ENCODE measurements around the gene PRTFDC1.

DNA sequence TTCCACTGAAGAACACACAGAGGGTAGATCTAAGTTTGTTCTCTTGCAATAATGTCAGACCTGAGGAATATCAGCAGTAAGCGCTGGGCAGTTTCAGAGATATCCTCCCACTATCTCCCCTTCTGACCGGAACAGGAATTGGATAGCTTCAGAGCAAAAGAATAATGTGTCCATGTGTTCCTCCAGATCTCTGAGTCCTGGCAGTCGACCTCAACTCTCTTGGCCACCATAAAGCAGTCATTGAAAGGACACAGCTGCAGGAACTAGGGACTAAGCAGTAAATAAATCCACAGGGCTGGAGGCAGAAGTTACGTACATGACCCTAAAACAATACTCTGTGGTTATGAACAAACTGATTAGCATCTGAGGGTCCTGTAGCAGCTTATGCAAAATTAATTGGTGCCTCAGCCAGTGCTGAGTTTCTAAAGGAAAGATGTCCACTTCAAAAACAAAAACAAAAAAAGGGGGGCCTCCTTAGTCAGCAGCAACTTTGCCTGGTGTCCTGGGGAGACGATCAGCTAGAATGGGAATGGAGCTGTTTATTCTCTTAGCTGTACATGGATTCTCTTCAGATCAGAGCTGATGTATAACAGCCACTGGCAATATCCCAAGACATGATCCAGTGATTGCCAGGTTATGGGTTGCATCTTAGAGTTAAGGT lies 6.4 kb upstream of the PRTFDC1 start:
- TF ChIP-seq TAF1 (IDR thresholded peaks at IDR 0.05; ENCODE audit: borderline replicate concordance, insufficient read depth, low read length) (no peak), SIN3A (IDR thresholded peaks at IDR 0.05; ENCODE audit: borderline replicate concordance, insufficient read depth, low read length) (no peak), POLR2AphosphoS5 (IDR thresholded peaks at IDR 0.05; ENCODE audit: low read depth, low read length) (no peak)
